ENCODE data around the gene PROCA1. TPM values are rescaled to one million over a fixed set of nuclear protein-coding genes. Genes with fewer than 3 reads are reported as not detected.

PROCA1 gene
- total and polyA plus RNA-seq, 8 donors, result 0.14 to 5.8 (median 2.5) TPM; not detected in 2

DNA sequence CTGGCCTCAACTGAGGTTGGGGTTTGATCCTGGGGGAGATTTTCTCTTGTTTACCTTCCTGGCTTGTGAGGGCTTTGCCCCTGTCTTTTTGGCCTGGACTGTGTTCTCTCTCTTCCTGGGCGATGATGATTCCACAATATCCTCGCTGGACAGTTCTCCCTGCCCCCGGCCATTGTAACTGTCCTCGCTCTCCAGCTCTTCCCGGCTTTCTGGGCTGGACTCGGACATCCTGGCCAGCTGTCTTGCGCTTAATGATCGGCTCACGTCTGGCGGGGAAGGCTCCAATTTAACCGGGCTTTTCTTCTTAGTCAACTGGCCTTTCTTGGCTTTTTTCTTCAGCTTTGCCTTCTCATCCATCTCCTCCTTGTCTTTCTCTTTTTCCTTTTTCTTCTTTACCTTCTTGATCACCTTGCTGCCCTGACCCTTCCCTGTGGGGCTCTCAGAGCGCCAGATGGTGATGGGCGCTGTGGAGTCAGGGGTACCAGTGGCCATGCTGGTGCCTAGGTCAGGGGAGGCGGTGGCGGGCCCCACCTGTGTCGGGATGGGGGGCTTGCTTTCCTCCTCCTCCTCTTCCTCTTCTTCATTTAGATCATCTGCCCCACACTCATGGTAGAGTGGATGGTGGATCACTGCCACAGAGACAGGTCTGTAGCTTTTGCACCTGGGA lies 8.0 kb downstream of the PROCA1 start:
- peaks cover 0 to 19% (median 8%) of the 10 kb centered on the region in 4 donors for H3K4me1 ChIP-seq
- WGBS, 5 donors, result 83 to 87% (median 86%) methylated on average over 16 of the region's 16 CpGs
- H3K36me3 ChIP-seq, result peaks cover 49 to 76% (median 72%) of the 10 kb centered on the region in 4 donors
- no peaks in the 10 kb centered on the region for H3K9me3 ChIP-seq
- no peak for DNase-seq
- intact Hi-C loops (cut with DNase I; ENCODE audit: low total_unique reads), result no loop called here
- no peak overlapping the region for H3K4me3 ChIP-seq
- H3K27ac ChIP-seq, result no peak overlapping the region
- TF ChIP-seq EP300 (IDR thresholded peaks at IDR 0.05) (no peak), POLR2AphosphoS5 (IDR thresholded peaks at IDR 0.05) (no peak), POLR2A (IDR thresholded peaks at IDR 0.05) (no peak), CTCF (IDR thresholded peaks at IDR 0.05) (no peak)
- H3K27me3 ChIP-seq, result no peaks in the 10 kb centered on the region

- no peaks in the 10 kb centered on the region for H3K9me3 ChIP-seq
- H3K36me3 ChIP-seq, result peaks cover 56 to 85% (median 81%) of the 10 kb centered on the region in 4 donors
- no peak for DNase-seq
- no peak for TF ChIP-seq EP300 (IDR thresholded peaks at IDR 0.05)
- no peak for TF ChIP-seq POLR2A (IDR thresholded peaks at IDR 0.05)
- TF ChIP-seq CTCF (IDR thresholded peaks at IDR 0.05), result no peak
- no peak for TF ChIP-seq POLR2AphosphoS5 (IDR thresholded peaks at IDR 0.05)
- no peaks in the 10 kb centered on the region for H3K27me3 ChIP-seq
- intact Hi-C loops (cut with DNase I; ENCODE audit: low total_unique reads), result no loop called here
- no peak overlapping the region for H3K4me3 ChIP-seq
- 67 to 82% (median 72%) methylated on average over 3 of the region's 3 CpGs for WGBS, 5 donors
- H3K27ac ChIP-seq, result no peak overlapping the region
- H3K4me1 ChIP-seq, result peaks cover 2 to 27% (median 16%) of the 10 kb centered on the region in 4 donors
Observed at GRCh38 chr17:28702752-28703150, 8.9 kb downstream of the PROCA1 start.

DNA sequence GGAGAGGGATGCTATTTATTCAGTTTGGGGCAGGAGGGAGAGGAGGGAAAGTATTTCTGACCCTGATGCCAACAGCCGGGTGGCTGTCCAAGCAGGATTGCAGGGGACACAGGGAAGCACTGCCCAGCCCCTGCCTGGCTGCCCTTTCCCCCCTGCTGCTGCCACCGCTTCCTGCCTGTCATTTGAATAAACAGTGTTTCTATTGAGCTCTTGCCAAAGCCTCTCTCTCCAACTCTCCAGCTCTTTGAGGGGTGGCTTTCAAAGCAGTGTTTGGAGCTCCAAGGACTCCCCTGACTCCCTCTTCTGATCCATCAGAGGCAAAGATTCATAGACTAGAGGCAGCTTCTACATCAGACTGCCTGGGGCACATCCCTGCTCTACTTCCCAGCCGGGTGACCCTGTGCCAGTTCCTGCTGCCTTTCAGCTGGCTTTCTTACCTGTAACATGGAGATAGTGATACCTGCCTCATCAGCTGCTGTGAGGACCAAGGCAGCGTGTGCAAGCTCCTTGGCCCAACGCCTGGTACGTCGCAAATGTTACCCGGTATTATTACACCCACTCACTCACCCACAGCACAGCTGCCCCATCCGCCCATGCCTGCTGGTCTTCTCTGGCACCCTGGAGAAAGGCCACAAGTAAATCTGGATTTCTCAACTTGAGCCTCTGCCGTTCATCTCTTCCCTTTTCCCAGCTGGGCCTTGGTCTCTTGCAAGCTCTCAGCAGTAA lies 9.5 kb downstream of the PROCA1 start:
- 57 to 71% (median 66%) methylated on average over 10 of the region's 10 CpGs for WGBS, 5 donors
- no peak for DNase-seq
- Histone ChIP-seq H3K4me3 (no peak overlapping the region), H3K9me3 (no peaks in the 10 kb centered on the region), H3K27me3 (no peaks in the 10 kb centered on the region), H3K36me3 (peaks cover 61 to 91% (median 87%) of the 10 kb centered on the region in 4 donors), H3K4me1 (peaks cover 7 to 32% (median 20%) of the 10 kb centered on the region in 4 donors), H3K27ac (no peak overlapping the region)
- intact Hi-C loops (cut with DNase I; ENCODE audit: low total_unique reads), result no loop called here
- TF ChIP-seq CTCF (IDR thresholded peaks at IDR 0.05) (no peak), POLR2AphosphoS5 (IDR thresholded peaks at IDR 0.05) (no peak), EP300 (IDR thresholded peaks at IDR 0.05) (no peak), POLR2A (IDR thresholded peaks at IDR 0.05) (no peak)

DNA sequence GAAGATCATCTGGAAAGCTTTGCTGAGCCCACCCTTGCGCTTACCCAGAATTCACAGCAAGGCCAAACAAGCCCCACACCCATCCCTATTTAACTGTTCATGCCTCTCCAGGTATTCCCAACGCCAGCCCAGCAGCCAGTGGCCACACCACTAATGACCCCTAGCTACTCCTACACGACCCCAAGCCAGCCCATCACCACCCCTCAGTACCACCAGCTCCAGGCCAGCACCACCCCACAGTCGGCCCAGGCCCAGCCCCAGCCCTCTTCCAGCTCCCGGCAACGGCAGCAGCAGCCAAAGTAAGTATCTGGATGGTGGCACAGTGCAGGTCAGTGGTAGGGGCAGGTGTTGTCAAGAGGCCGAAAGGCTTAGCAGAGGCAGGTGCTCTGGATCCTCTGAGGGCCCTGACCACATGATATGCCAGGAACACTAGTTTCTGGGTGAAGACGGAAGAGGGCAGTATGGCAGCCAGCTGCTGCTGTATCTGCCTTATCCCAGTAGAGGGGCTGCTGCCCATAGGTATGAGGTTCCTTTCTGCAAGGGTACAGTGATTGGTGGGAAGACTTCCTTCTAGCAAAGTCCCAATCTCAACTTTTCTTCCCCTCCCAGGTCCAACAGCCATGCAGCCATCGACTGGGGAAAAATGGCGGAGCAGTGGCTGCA lies 10.7 kb downstream of the PROCA1 start:
- TF ChIP-seq POLR2A (IDR thresholded peaks at IDR 0.05), result no peak
- no peak for TF ChIP-seq EP300 (IDR thresholded peaks at IDR 0.05)
- no peak for TF ChIP-seq POLR2AphosphoS5 (IDR thresholded peaks at IDR 0.05)
- no peak for TF ChIP-seq CTCF (IDR thresholded peaks at IDR 0.05)
- DNase-seq, result no peak
- 90 to 94% (median 92%) methylated on average over 9 to 10 of the region's 10 CpGs for WGBS, 5 donors
- Histone ChIP-seq H3K9me3 (no peaks in the 10 kb centered on the region), H3K27me3 (no peaks in the 10 kb centered on the region), H3K27ac (no peak overlapping the region), H3K36me3 (peaks cover 74 to 100% (median 98%) of the 10 kb centered on the region in 4 donors), H3K4me1 (peaks cover 7 to 40% (median 20%) of the 10 kb centered on the region in 4 donors), H3K4me3 (no peak overlapping the region)
- intact Hi-C loops (cut with DNase I; ENCODE audit: low total_unique reads), result no loop called here
